H1 (cell line): ENCODE results near the gene MRPL20. TPM values are rescaled to one million over a fixed set of nuclear protein-coding genes. Genes with fewer than 3 reads are reported as not detected.
"Not testable (repeated sequence)": the region's sequence is repeated elsewhere in the genome, so short reads cannot be mapped to it uniquely, and the experiment has no call there.

Experiments used
- CTCF ChIA-PET: fragments of 300-600 bp; sonication (Branson Sonifier 250); formaldehyde crosslinking; loops from one replicate; lab custom pipeline; 2021; ENCODE audit not compliant: partially characterized antibody; lab: Charles Lee
- POLR2A ChIA-PET: fragments of 300-600 bp; sonication (Branson Sonifier 250); formaldehyde crosslinking; loops from one replicate; lab custom pipeline; 2021; ENCODE audit warnings: inconsistent platforms; ENCODE audit not compliant: partially characterized antibody; lab: Charles Lee
- DNase-seq, 2 experiments: peaks; one replicate each; pipeline versions ENCODE4 v3.0.0 to v3.0.0-alpha.2; 2010 to 2022; ENCODE audit warnings: low spot score in 2 of 2, low read depth in 1 of 2, mixed read lengths in 1 of 2
- FAIRE-seq: peaks from 2 replicates; lab custom pipeline; 2011; peaks lifted over from hg19 to GRCh38; lab: Jason Lieb, UNC
- H2AFZ ChIP-seq: 2 replicates; pipeline ENCODE4 v1.8.1; 2012; ENCODE audit warnings: low read length, inconsistent platforms
- H2AK5ac ChIP-seq: 2 replicates; pipeline ENCODE4 v1.6.1; 2013; ENCODE audit warnings: low read depth, low read length
- H2BK120ac ChIP-seq: replicated peaks from 2 replicates; pipeline ENCODE3; 2013; ENCODE audit warnings: low read depth, low read length, inconsistent platforms
- H2BK12ac ChIP-seq: 2 replicates; pipeline ENCODE4 v1.6.1; 2013; ENCODE audit warnings: low read depth, low read length
- H2BK15ac ChIP-seq: 2 replicates; pipeline ENCODE4 v1.6.1; 2013; ENCODE audit warnings: low read length
- H2BK20ac ChIP-seq: 2 replicates; pipeline ENCODE4 v1.6.1; 2013; ENCODE audit warnings: low read length
- H2BK5ac ChIP-seq: 2 replicates; pipeline ENCODE4 v1.6.1; 2013; ENCODE audit warnings: low read depth, low read length
- H3K14ac ChIP-seq: 2 replicates; pipeline ENCODE4 v1.6.1; 2013; ENCODE audit warnings: inconsistent platforms; ENCODE audit not compliant: insufficient read length
- H3K18ac ChIP-seq: 2 replicates; pipeline ENCODE4 v1.6.1; 2013; ENCODE audit warnings: low read length; ENCODE audit errors: extremely low read depth
- H3K23ac ChIP-seq: 2 replicates; pipeline ENCODE4 v1.6.1; 2013; ENCODE audit warnings: inconsistent platforms; ENCODE audit not compliant: insufficient read length
- H3K23me2 ChIP-seq: 2 replicates; pipeline ENCODE4 v1.6.1; 2013; ENCODE audit warnings: low read depth, low read length
- H3K27ac ChIP-seq: 2 replicates; pipeline ENCODE4 v1.6.1; 2011; ENCODE audit warnings: low read depth, low read length, inconsistent platforms
- H3K27me3 ChIP-seq, 4 experiments: replicated peaks in 1 of 4; 1 replicate in 1 of 4; 2 replicates in 3 of 4; pipeline versions ENCODE4 v1.6.1 to v1.8.1; 2011 to 2013; ENCODE audit warnings: low read length in 3 of 4, mild to moderate bottlenecking in 3 of 4, inconsistent platforms in 2 of 4, mixed read lengths in 2 of 4, moderate library complexity in 1 of 4; ENCODE audit not compliant: control insufficient read depth in 3 of 4, insufficient read depth in 3 of 4; ENCODE audit errors: extremely low read depth in 1 of 4
- H3K36me3 ChIP-seq, 4 experiments: 2 replicates each; pipeline versions ENCODE4 v1.6.1 to v1.8.1; 2011 to 2013; ENCODE audit warnings: mild to moderate bottlenecking in 4 of 4, low read length in 3 of 4, moderate library complexity in 2 of 4, control low read depth in 1 of 4, inconsistent platforms in 1 of 4; ENCODE audit not compliant: insufficient read depth in 4 of 4, control insufficient read depth in 2 of 4
- H3K4ac ChIP-seq: replicated peaks from 2 replicates; pipeline ENCODE3; 2013; ENCODE audit warnings: low read length, low read depth, mixed read lengths, inconsistent platforms; ENCODE audit not compliant: insufficient read length
- H3K4me1 ChIP-seq, 4 experiments: replicated peaks in 1 of 4; 1 replicate in 1 of 4; 2 replicates in 3 of 4; pipeline versions ENCODE4 v1.6.1 to v1.8.1; 2011 to 2013; ENCODE audit warnings: low read length in 3 of 4, inconsistent platforms in 2 of 4, mixed read lengths in 1 of 4; ENCODE audit not compliant: insufficient read depth in 4 of 4, control insufficient read depth in 3 of 4
- H3K4me2 ChIP-seq, 2 experiments: 2 replicates each; pipeline versions ENCODE4 v1.6.1 to v1.8.1; 2011 to 2013; ENCODE audit warnings: low read depth in 2 of 2, low read length in 2 of 2, control low read depth in 1 of 2, inconsistent platforms in 1 of 2, mild to moderate bottlenecking in 1 of 2; ENCODE audit not compliant: insufficient read depth in 1 of 2
- H3K4me3 ChIP-seq, 4 experiments: fragments of 200-600, 300-600 bp in 1 of 4; sonication (generic), shearing (Covaris generic), sonication (Bioruptor Twin) in 1 of 4; 2 replicates each; pipeline versions ENCODE4 v1.5.1 to v1.8.1; 2011 to 2016; ENCODE audit warnings: low read length in 4 of 4, low read depth in 3 of 4, control low read depth in 2 of 4, inconsistent platforms in 2 of 4, mild to moderate bottlenecking in 2 of 4, mixed read lengths in 1 of 4, moderate library complexity in 1 of 4; ENCODE audit not compliant: insufficient read depth in 2 of 4; ENCODE audit errors: extremely low read depth in 1 of 4
- H3K56ac ChIP-seq: replicated peaks from 2 replicates; pipeline ENCODE3; 2013; ENCODE audit warnings: low read depth, mild to moderate bottlenecking, mixed read lengths, low read length, inconsistent platforms; ENCODE audit not compliant: insufficient read length
- H3K79me1 ChIP-seq: 2 replicates; pipeline ENCODE4 v1.6.1; 2013; ENCODE audit warnings: low read depth, low read length, control low read depth
- H3K79me2 ChIP-seq, 2 experiments: 2 replicates each; pipeline versions ENCODE4 v1.6.1 to v1.8.1; 2012 to 2013; ENCODE audit warnings: low read length in 2 of 2, mild to moderate bottlenecking in 2 of 2, inconsistent platforms in 1 of 2; ENCODE audit not compliant: insufficient read depth in 2 of 2, control insufficient read depth in 1 of 2
- H3K9ac ChIP-seq, 4 experiments: replicated peaks in 1 of 4; 1 replicate in 1 of 4; 2 replicates in 3 of 4; pipeline versions ENCODE4 v1.6.1 to v1.8.1; 2011 to 2013; ENCODE audit warnings: low read depth in 3 of 4, low read length in 3 of 4, control low read depth in 2 of 4, mild to moderate bottlenecking in 2 of 4, moderate library complexity in 2 of 4, inconsistent platforms in 1 of 4; ENCODE audit errors: extremely low read depth in 1 of 4
- H3K9me3 ChIP-seq, 2 experiments: 2 replicates each; pipeline versions ENCODE4 v1.6.1 to v1.8.1; 2012 to 2013; ENCODE audit warnings: mild to moderate bottlenecking in 2 of 2, moderate library complexity in 2 of 2, control low read depth in 1 of 2, inconsistent platforms in 1 of 2, low read depth in 1 of 2, low read length in 1 of 2, mixed read lengths in 1 of 2; ENCODE audit not compliant: insufficient read depth in 2 of 2
- H4K20me1 ChIP-seq, 2 experiments: replicated peaks in 1 of 2; 2 replicates each; pipeline versions ENCODE3 to v1.8.1; 2011 to 2013; ENCODE audit warnings: inconsistent platforms in 2 of 2, low read length in 2 of 2, mild to moderate bottlenecking in 1 of 2; ENCODE audit not compliant: insufficient read depth in 2 of 2, control insufficient read depth in 1 of 2
- H4K5ac ChIP-seq: 2 replicates; pipeline ENCODE4 v1.6.1; 2013; ENCODE audit warnings: low read length, low read depth, mixed read lengths, inconsistent platforms; ENCODE audit not compliant: insufficient read length
- H4K8ac ChIP-seq: 2 replicates; pipeline ENCODE4 v1.8.0; 2013; ENCODE audit warnings: mild to moderate bottlenecking, moderate library complexity, low read length, inconsistent platforms; ENCODE audit not compliant: insufficient read depth; ENCODE audit errors: extremely low read depth
- H4K91ac ChIP-seq: replicated peaks from 2 replicates; pipeline ENCODE3; 2013; ENCODE audit warnings: low read length, mixed read lengths, inconsistent platforms; ENCODE audit not compliant: insufficient read length
- WGBS, 2 experiments: shearing (Covaris generic) in 1 of 2; methylation state at CpG; one replicate each; pipeline versions ENCODE4 v1.1.6 to v1.1.7; 2013 to 2015; ENCODE audit warnings: low lambda C conversion rate in 2 of 2, mixed read lengths in 2 of 2, inconsistent platforms in 1 of 2, low coverage in 1 of 2, missing lambda C conversion rate in 1 of 2; ENCODE audit not compliant: insufficient replicate concordance in 2 of 2, insufficient coverage in 1 of 2, insufficient read length in 1 of 2; ENCODE audit errors: extremely low coverage in 1 of 2, missing lambda C conversion rate in 1 of 2; 5-methylcytosine and 5-hydroxymethylcytosine counted together
- polyA plus RNA-seq, 7 experiments: library from polyadenylated mRNA; depleted of rRNA in 3 of 7; stranded (reverse) in 5 of 7; unstranded in 2 of 7; fragments of >200 nt in 5 of 7; fragments of 200-250 nt in 2 of 7; gene quantifications; 1 replicate in 5 of 7; 2 replicates in 1 of 7; 4 replicates in 1 of 7; pipeline versions ENCODE4 v1.2.1 to v1.2.3, GENCODE V29; 2011 to 2013; ENCODE audit warnings: missing spikeins in 2 of 7, mixed read lengths in 2 of 7
- total RNA-seq: library from RNA; stranded (reverse); fragmentation: NEBNext Ultra II Directional; extraction: Animal tissue kit (Norgen Biotek cat#: 25700); gene quantifications from 2 replicates; pipeline ENCODE4 v1.2.1, GENCODE V29; 2021

Gene MRPL20
- total and polyA plus RNA-seq, 2 of the 8 experiments (the other 6 are each of a cell fraction or from before 2014, with no cell fraction given) = 126 to 151 TPM

DNA sequence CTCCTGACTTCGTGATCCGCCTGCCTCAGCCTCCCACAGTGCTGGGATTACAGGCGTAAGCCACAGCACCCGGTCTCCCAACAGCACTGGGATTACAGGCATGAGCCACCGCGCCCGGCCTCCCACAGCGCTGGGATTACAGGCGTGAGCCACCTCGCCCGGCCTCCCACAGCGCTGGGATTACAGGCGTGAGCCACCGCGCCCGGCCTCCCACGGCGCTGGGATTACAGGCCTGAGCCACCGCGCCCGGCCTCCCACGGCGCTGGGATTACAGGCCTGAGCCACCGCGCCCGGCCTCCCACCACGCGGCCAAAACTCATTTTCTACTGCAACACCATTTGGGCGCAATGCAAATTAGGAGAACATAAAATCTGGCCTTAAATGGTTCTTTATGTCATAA, 21.8 kb downstream of the MRPL20 start:
- H3K9ac ChIP-seq, H3K23me2 ChIP-seq, H3K79me1 ChIP-seq, H3K18ac ChIP-seq, H3K4me2 ChIP-seq, DNase-seq, H3K56ac ChIP-seq, H2BK5ac ChIP-seq, H3K27me3 ChIP-seq, H2BK12ac ChIP-seq, H3K4me3 ChIP-seq, H2AFZ ChIP-seq, H4K5ac ChIP-seq, H3K4me1 ChIP-seq, H4K91ac ChIP-seq, H3K23ac ChIP-seq, FAIRE-seq, H2BK120ac ChIP-seq, H2AK5ac ChIP-seq, H2BK15ac ChIP-seq, H3K4ac ChIP-seq, H3K9me3 ChIP-seq, H3K14ac ChIP-seq, H3K27ac ChIP-seq, H3K79me2 ChIP-seq, H4K8ac ChIP-seq, H2BK20ac ChIP-seq: not testable (repeated sequence)
- CTCF ChIA-PET = interaction anchor here (0.9 to 2.7 kb wide), 7 partner anchors 10 to 119 kb away, joined by 3 to 18 read pairs (median 3); partner anchors contain the start of gene CCNL2
- 93% methylated on average over 21 of the region's 29 CpGs; no CpG with 5 or more reads in 1 of the 2 experiments for WGBS, 2 experiments
- peaks cover 2 to 12% of the 10 kb centered on the region in 2 experiments for H4K20me1 ChIP-seq
- peaks cover 29 to 52% (median 40%) of the 10 kb centered on the region in 4 experiments for H3K36me3 ChIP-seq
- POLR2A ChIA-PET = interaction anchor here (0.9 to 33.4 kb wide), 7 partner anchors 1 to 97 kb away, joined by 3 to 719 read pairs (median 5); partner anchors contain the start of genes AURKAIP1, CCNL2 and MRPL20
